NB4 (cell line): Measurements from ENCODE around the gene FAM162B.

Experiments
- MYC ChIP-seq: IDR thresholded peaks from 2 replicates; pipeline ENCODE4 v1.6.1; 2011; ENCODE audit warnings: low read depth, low read length
- POLR2A ChIP-seq: IDR thresholded peaks from 2 replicates; pipeline ENCODE4 v1.6.1; 2011; ENCODE audit warnings: mild to moderate bottlenecking; ENCODE audit not compliant: insufficient read length; ENCODE audit errors: extremely low read depth
- TF ChIP-seq, protein P1 (sequence below): IDR thresholded peaks from 2 replicates; pipeline ENCODE4 v1.6.1; 2011; ENCODE audit warnings: low read depth, low read length
- TF ChIP-seq, protein P2 (sequence below): IDR thresholded peaks from one replicate; pipeline ENCODE4 v1.5.1; 2012; ENCODE audit warnings: low read depth, low read length

DNA sequence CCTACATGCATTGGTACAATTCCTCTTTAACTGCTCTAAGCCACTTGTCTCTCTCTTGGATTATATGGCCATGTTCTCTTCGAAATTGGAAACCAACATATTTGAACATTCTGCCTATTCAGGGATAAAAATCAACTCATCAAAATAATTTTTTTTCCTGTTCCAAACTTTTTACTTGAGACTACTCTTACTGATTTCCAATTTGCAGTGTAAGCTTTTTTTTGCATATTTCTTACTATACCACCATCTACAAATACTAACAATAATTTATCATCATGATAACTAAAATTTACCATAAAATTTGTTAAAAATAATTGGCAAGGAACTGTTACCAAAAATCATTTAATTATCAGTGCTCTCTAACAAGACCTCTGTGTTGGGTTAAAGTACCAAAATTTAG is 6.9 kb upstream of the FAM162B start:
- TF ChIP-seq, protein P1, sequence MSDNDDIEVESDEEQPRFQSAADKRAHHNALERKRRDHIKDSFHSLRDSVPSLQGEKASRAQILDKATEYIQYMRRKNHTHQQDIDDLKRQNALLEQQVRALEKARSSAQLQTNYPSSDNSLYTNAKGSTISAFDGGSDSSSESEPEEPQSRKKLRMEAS, result no peak
- TF ChIP-seq, protein P2, sequence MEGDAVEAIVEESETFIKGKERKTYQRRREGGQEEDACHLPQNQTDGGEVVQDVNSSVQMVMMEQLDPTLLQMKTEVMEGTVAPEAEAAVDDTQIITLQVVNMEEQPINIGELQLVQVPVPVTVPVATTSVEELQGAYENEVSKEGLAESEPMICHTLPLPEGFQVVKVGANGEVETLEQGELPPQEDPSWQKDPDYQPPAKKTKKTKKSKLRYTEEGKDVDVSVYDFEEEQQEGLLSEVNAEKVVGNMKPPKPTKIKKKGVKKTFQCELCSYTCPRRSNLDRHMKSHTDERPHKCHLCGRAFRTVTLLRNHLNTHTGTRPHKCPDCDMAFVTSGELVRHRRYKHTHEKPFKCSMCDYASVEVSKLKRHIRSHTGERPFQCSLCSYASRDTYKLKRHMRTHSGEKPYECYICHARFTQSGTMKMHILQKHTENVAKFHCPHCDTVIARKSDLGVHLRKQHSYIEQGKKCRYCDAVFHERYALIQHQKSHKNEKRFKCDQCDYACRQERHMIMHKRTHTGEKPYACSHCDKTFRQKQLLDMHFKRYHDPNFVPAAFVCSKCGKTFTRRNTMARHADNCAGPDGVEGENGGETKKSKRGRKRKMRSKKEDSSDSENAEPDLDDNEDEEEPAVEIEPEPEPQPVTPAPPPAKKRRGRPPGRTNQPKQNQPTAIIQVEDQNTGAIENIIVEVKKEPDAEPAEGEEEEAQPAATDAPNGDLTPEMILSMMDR, result no peak
- TF ChIP-seq POLR2A (no peak), MYC (no peak)
